Activated T-cell treated with anti-CD3 and anti-CD28 coated beads, Interleukin-2, amount 50 U/mL, for 4 hours (primary cell): ENCODE measurements around the gene TFR2. TPM values are rescaled to one million over a fixed set of nuclear protein-coding genes. Genes with fewer than 3 reads are reported as not detected.

Source experiments
- ATAC-seq, 2 donors: fragments of 200-7000 bp; cut with Tn5 transposase; one replicate each; pipeline ENCODE4 v1.10.0; 2021
- DNase-seq: peaks from one replicate; pipeline ENCODE4 v3.0.0-alpha.2; 2020
- H3K27me3 Mint-ChIP-seq: one replicate; pipeline ENCODE4 v1.8.0; 2021; ENCODE audit warnings: low read depth, mixed read lengths
- H3K36me3 Mint-ChIP-seq: one replicate; pipeline ENCODE4 v1.8.0; 2022; ENCODE audit warnings: mixed read lengths; ENCODE audit not compliant: insufficient read depth
- H3K4me1 Mint-ChIP-seq: one replicate; pipeline ENCODE4 v1.8.0; 2021; ENCODE audit warnings: low read depth, mixed read lengths
- H3K4me3 Mint-ChIP-seq: one replicate; pipeline ENCODE4 v1.8.0; 2021; ENCODE audit warnings: mild to moderate bottlenecking, moderate library complexity, mixed read lengths
- H3K9me3 Mint-ChIP-seq: one replicate; pipeline ENCODE4 v1.8.0; 2021; ENCODE audit warnings: mixed read lengths
- total RNA-seq, 3 donors: library from RNA; stranded (reverse); gene quantifications; one replicate each; pipeline ENCODE4 v1.2.1, GENCODE V29; 2021

Gene TFR2
- total RNA-seq, 3 donors from 2014 or later, result 11.8 to 16.1 (median 15.4) TPM

GRCh38 chr7:100599911-100600729, 41.2 kb downstream of the TFR2 start:
- Mint-ChIP-seq H3K36me3 (no peaks in the 10 kb centered on the region), H3K4me1 (peaks cover 11% of the 10 kb centered on the region), H3K9me3 (no peaks in the 10 kb centered on the region), H3K27me3 (no peaks in the 10 kb centered on the region), H3K4me3 (no peak overlapping the region)
- no peak for DNase-seq
- ATAC-seq, result no peak

GRCh38 chr7:100598425-100598824, 42.9 kb downstream of the TFR2 start:
- no peak overlapping the region for H3K4me3 Mint-ChIP-seq
- DNase-seq (no peak), ATAC-seq (no peak)
- H3K4me1 Mint-ChIP-seq, result peaks cover 4% of the 10 kb centered on the region
- no peaks in the 10 kb centered on the region for H3K27me3 Mint-ChIP-seq
- no peaks in the 10 kb centered on the region for H3K36me3 Mint-ChIP-seq
- H3K9me3 Mint-ChIP-seq, result no peaks in the 10 kb centered on the region

DNA sequence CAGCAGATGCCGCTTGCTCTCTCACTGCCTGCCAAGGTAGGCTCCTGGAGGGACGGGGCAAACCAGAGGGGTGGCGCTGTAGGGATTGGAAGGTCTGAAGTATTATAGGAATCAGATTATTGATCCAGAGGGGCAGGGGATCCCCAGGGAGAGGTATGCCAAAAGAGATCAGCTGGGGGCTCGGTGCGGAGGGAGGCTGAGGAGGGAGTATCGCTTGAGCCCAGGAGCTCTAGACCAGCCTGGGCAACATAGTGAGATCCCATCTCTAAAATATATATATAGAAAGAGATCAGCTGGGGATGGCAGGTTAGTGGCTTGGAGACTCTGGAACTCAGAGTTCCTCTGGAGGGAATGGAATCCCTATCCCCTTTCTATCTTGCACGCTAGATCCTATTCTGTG, 46.2 kb downstream of the TFR2 start:
- Mint-ChIP-seq H3K9me3 (no peaks in the 10 kb centered on the region), H3K27me3 (peaks cover 8% of the 10 kb centered on the region), H3K4me3 (no peak overlapping the region), H3K4me1 (no peaks in the 10 kb centered on the region), H3K36me3 (no peaks in the 10 kb centered on the region)
- no peak for ATAC-seq
- no peak for DNase-seq

GRCh38 chr7:100591596-100591995, 49.8 kb downstream of the TFR2 start:
- DNase-seq, result no peak
- H3K27me3 Mint-ChIP-seq, result peaks cover 10% of the 10 kb centered on the region
- peaks cover 8% of the 10 kb centered on the region for H3K4me1 Mint-ChIP-seq
- no peaks in the 10 kb centered on the region for H3K36me3 Mint-ChIP-seq
- no peak overlapping the region for H3K4me3 Mint-ChIP-seq
- ATAC-seq, result no peak
- no peaks in the 10 kb centered on the region for H3K9me3 Mint-ChIP-seq

- H3K9me3 Mint-ChIP-seq, result no peaks in the 10 kb centered on the region
- DNase-seq (no peak), ATAC-seq (no peak)
- H3K4me3 Mint-ChIP-seq, result no peak overlapping the region
- H3K27me3 Mint-ChIP-seq, result peaks cover 10% of the 10 kb centered on the region
- peaks cover 12% of the 10 kb centered on the region for H3K4me1 Mint-ChIP-seq
- no peaks in the 10 kb centered on the region for H3K36me3 Mint-ChIP-seq
These were observed 51.1 kb downstream of the TFR2 start for GRCh38 chr7:100590077-100590737.

GRCh38 chr7:100589341-100589947, 51.9 kb downstream of the TFR2 start:
- Mint-ChIP-seq H3K9me3 (no peaks in the 10 kb centered on the region), H3K4me1 (peaks cover 19% of the 10 kb centered on the region), H3K4me3 (no peak overlapping the region), H3K27me3 (peaks cover 10% of the 10 kb centered on the region), H3K36me3 (no peaks in the 10 kb centered on the region)
- no peak for ATAC-seq
- no peak for DNase-seq

DNA sequence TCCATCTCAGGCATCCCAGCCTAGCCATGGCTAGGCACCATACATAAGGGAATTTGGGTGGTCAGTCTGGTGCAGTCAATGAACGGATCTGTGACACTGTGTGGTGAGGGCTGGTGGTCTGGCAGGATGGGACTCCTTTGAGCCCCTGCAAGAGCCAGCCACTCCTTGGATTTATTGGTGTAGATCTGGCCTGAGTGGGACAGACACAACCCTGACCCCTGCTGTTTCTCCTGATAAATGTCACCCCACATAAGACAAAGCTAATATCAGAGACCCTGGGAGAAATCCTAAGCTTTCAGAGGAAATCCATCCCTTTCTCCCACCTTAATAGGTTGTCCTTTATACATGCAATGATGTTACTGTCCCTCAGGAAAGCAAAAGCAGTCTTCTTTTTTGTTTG, 52.9 kb downstream of the TFR2 start:
- Mint-ChIP-seq H3K27me3 (peaks cover 10% of the 10 kb centered on the region), H3K36me3 (no peaks in the 10 kb centered on the region), H3K9me3 (no peaks in the 10 kb centered on the region), H3K4me1 (peaks cover 28% of the 10 kb centered on the region), H3K4me3 (no peak overlapping the region)
- ATAC-seq (no peak), DNase-seq (no peak)

DNA sequence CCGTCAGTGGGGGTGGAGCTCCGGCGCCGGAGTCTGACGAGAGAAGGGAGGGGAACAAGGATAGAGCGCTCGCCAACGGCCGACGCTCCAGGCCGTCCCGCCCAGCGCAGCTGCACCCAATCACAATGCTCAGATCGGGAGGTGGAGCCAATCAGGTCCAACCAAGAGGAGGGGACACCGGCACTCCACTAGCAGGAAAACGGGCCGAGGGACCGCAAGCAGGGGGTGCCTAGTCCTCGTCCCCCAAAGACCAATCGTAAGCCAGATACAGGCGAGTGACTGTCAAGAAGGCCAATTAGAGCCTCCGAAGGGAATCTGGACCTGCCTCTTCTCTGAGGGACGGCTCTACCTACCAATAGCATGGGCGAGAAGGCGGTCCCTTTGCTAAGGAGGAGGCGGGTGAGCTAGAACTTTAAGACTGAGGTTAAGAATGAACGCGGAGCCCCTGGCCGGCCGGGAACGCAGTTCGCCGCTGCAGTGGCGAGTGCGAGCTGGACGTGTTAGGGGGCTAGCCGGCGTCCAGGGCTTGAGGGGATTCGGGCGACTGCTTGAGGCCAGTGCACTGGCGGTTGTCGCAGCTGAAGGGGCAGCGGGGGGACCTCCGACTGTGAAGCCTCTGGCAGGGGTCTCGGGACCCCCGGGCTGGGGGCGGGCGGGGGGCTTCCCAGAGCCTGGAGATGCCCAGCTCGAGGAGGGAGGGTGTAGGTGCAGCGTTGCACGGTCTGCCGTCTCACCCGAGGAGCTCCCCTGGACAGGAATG, 54.9 kb downstream of the TFR2 start, which contains the start of gene FBXO24:
Gene FBXO24 (plus strand): TSS at position 63 of the 760 bp plus-strand sequence. CDS start 298 bp downstream, at position 361.
- DNase-seq (peak; percentile 98), ATAC-seq (peak; percentile 85 to 87)
- Mint-ChIP-seq H3K36me3 (no peaks in the 10 kb centered on the region), H3K4me1 (peaks cover 44% of the 10 kb centered on the region), H3K4me3 (peak within 1 kb of the TSS; percentile 95), H3K27me3 (peaks cover 6% of the 10 kb centered on the region), H3K9me3 (no peaks in the 10 kb centered on the region)

DNA sequence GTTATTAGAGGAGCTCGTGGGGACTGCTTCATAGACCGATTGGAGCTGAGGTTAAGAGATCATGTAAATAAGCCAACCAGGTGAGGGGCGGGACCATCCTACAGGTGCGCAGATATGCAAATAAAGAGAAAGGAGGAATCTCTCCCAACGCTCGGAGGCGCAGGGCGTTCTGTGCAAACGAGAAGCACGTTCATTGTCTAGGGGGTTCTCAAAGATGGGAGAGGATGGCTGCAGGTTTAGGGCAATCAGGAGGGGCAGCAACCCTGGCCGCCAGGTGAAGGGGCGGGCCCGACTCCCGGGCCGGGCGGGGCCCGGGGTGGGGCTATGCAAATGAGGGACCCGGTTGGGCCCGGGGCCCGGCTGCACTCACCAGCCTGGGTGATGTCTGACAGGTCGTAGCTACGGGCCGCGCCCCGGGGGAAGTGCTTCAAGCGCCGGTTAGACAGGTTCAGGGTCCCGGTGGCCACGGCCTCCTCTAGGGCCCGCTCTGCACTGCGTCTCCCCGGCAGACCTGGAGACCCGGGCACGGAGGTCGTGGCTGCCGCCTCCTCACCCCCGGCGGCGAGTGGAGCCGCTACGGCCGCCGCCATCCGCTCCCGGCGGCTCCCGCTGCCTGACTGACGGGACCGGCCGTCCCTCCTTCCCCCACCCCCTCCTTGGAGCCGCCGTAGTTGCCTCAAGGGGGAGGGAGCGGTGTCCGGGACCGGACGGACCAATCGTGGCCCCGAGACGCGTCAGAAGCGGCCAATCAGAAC, 55.7 kb downstream of the TFR2 start, which contains the start of gene LRCH4:
Gene LRCH4 (minus strand): TSS at position 619 of the 755 bp plus-strand sequence. CDS start 29 bp downstream, at position 590.
- peak; percentile 28 to 32 for ATAC-seq
- peaks cover 3% of the 10 kb centered on the region for H3K36me3 Mint-ChIP-seq
- peaks cover 6% of the 10 kb centered on the region for H3K27me3 Mint-ChIP-seq
- peaks cover 44% of the 10 kb centered on the region for H3K4me1 Mint-ChIP-seq
- no peaks in the 10 kb centered on the region for H3K9me3 Mint-ChIP-seq
- peak within 1 kb of the TSS; percentile 95 for H3K4me3 Mint-ChIP-seq
- peak; percentile 46 for DNase-seq

DNA sequence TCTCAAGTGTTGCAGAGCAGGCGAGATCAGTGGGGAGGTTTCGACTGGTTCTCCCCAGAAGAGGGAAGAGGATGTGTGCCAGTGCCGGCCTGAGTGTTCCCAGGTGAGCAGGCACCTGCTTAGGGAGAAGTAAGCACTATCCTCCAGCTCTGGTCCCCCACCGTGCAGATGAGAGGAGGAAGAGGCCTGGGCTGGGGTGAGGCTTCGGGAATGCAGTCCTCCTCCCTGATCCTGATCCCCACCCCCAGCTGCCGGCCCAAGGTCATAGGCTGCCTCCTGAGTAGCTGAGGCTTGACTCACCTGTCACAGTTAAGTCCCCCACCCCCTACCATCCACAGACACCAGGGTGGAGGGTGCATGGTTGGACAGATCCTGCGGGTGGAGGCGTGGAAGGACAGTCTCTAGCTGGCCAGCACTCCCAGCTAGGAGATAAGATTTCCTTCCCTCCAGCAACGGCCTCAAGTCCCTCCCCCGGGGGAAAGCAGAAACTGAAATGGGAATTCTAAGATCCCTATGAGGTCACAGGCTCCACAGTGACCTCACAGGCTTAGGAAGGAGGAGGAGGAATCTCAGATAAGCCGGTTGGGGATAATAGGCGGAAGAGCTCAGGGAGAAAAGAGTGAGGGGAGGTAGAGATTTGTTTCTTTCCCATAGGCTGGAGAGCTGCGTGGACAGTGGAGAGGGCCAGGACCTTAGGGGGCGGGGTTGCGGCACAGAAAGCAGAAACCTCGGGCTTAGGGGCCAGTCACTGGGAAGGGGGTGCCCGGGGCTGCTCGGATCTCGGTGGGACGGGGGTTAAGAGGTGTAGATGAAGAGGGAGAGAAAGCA, 56.5 kb downstream of the TFR2 start:
- no peaks in the 10 kb centered on the region for H3K27me3 Mint-ChIP-seq
- peak overlapping the region; percentile 95 for H3K4me3 Mint-ChIP-seq
- ATAC-seq (no peak), DNase-seq (no peak)
- peaks cover 3% of the 10 kb centered on the region for H3K36me3 Mint-ChIP-seq
- H3K4me1 Mint-ChIP-seq, result peaks cover 44% of the 10 kb centered on the region
- no peaks in the 10 kb centered on the region for H3K9me3 Mint-ChIP-seq

- H3K36me3 Mint-ChIP-seq, result peaks cover 3% of the 10 kb centered on the region
- no peaks in the 10 kb centered on the region for H3K9me3 Mint-ChIP-seq
- peaks cover 44% of the 10 kb centered on the region for H3K4me1 Mint-ChIP-seq
- H3K4me3 Mint-ChIP-seq, result peak overlapping the region; percentile 95
- DNase-seq, result no peak
- ATAC-seq, result no peak
- H3K27me3 Mint-ChIP-seq, result no peaks in the 10 kb centered on the region
These were observed 57.2 kb downstream of the TFR2 start for GRCh38 chr7:100584054-100584682.

DNA sequence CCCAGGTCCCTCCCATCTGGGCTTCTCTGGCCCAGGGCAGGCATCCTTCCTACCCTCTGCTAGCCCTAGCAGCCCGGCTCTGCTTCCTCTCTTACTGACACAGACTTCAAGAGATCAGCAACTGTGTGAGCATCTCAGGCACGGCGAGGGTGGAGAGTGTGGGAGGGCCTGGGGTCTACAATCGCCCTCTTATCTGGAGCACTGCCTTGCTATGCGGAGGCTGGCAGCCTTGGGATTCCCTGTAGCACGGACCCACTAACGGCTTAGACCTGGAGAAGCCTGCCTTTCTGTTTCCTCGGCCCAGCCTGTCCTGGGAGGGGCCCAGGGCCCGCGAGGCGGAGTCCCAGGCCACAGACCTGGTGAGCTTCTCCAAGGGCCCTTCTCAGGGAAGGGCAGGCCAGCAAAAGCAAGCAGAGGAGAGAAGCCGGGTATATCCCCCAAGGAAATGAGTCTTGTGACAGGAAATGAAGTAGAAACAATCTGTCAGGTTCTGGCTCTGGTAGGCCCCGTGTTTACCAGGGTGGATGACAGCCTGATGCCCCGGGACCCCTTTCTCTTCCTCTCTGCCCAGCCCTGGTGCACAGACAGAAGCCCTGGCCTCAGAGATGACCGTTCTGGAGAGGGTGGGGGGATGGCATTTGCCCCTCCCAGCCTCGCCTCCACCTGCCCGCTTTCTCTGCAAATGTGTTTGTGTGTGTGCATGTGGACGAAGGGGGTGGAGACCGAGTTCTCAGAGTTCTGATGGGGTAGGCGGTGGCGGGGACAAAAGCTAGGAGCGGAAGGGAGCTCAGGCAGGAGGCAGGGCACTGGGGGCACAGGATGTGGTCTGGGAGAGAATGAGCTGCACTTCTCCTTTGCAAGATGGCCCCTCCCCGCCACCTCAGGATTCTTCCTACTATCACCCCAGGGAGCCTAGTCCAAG, 58.0 kb downstream of the TFR2 start:
- Mint-ChIP-seq H3K4me3 (peak overlapping the region; percentile 95), H3K36me3 (peaks cover 6% of the 10 kb centered on the region), H3K9me3 (no peaks in the 10 kb centered on the region), H3K4me1 (peaks cover 43% of the 10 kb centered on the region), H3K27me3 (no peaks in the 10 kb centered on the region)
- ATAC-seq (peak; percentile 4), DNase-seq (peak; percentile 39)
